ENCODE measurements around the gene SOCS6. TPM values are rescaled to one million over a fixed set of nuclear protein-coding genes. Genes with fewer than 3 reads are reported as not detected.

The SOCS6 gene
- total and polyA plus RNA-seq, 2 of the 13 experiments (the other 11 are each of a cell fraction or from before 2014, with no cell fraction given) = 18.6 to 38.3 TPM

DNA sequence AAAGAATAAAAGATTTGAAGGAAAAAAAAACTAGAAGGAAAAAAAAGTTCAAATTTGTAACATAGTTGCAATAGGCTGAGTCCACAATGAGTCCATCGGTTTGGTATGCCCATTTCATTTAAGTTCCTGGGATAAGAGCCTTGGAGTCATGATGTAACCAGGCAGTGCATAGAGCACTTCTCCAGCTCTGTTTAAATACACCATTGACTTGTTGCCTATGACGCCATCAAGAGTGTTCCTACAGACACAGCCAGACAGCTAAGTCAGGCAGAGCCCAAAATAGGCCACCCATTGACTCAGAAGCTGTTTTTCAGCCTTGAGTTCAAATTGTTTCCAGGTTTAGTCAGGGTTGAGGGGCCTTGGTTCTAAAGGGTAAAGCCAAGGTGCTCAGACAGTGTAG is 44.9 kb downstream of the SOCS6 start (continued):
- TF ChIP-seq, protein P1, sequence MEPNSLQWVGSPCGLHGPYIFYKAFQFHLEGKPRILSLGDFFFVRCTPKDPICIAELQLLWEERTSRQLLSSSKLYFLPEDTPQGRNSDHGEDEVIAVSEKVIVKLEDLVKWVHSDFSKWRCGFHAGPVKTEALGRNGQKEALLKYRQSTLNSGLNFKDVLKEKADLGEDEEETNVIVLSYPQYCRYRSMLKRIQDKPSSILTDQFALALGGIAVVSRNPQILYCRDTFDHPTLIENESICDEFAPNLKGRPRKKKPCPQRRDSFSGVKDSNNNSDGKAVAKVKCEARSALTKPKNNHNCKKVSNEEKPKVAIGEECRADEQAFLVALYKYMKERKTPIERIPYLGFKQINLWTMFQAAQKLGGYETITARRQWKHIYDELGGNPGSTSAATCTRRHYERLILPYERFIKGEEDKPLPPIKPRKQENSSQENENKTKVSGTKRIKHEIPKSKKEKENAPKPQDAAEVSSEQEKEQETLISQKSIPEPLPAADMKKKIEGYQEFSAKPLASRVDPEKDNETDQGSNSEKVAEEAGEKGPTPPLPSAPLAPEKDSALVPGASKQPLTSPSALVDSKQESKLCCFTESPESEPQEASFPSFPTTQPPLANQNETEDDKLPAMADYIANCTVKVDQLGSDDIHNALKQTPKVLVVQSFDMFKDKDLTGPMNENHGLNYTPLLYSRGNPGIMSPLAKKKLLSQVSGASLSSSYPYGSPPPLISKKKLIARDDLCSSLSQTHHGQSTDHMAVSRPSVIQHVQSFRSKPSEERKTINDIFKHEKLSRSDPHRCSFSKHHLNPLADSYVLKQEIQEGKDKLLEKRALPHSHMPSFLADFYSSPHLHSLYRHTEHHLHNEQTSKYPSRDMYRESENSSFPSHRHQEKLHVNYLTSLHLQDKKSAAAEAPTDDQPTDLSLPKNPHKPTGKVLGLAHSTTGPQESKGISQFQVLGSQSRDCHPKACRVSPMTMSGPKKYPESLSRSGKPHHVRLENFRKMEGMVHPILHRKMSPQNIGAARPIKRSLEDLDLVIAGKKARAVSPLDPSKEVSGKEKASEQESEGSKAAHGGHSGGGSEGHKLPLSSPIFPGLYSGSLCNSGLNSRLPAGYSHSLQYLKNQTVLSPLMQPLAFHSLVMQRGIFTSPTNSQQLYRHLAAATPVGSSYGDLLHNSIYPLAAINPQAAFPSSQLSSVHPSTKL (CRISPR knock-in tag; IDR thresholded peaks at IDR 0.05) = peak; percentile 96
- no peak for TF ChIP-seq ESRRA (CRISPR knock-in tag; IDR thresholded peaks at IDR 0.05; ENCODE audit: low read depth)
- TF ChIP-seq, protein P2, sequence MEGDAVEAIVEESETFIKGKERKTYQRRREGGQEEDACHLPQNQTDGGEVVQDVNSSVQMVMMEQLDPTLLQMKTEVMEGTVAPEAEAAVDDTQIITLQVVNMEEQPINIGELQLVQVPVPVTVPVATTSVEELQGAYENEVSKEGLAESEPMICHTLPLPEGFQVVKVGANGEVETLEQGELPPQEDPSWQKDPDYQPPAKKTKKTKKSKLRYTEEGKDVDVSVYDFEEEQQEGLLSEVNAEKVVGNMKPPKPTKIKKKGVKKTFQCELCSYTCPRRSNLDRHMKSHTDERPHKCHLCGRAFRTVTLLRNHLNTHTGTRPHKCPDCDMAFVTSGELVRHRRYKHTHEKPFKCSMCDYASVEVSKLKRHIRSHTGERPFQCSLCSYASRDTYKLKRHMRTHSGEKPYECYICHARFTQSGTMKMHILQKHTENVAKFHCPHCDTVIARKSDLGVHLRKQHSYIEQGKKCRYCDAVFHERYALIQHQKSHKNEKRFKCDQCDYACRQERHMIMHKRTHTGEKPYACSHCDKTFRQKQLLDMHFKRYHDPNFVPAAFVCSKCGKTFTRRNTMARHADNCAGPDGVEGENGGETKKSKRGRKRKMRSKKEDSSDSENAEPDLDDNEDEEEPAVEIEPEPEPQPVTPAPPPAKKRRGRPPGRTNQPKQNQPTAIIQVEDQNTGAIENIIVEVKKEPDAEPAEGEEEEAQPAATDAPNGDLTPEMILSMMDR (CRISPR knock-in tag; IDR thresholded peaks at IDR 0.05) = no peak
- TF ChIP-seq ZNF501 (CRISPR knock-in tag; IDR thresholded peaks at IDR 0.05) = no peak
- TF ChIP-seq, protein P3, sequence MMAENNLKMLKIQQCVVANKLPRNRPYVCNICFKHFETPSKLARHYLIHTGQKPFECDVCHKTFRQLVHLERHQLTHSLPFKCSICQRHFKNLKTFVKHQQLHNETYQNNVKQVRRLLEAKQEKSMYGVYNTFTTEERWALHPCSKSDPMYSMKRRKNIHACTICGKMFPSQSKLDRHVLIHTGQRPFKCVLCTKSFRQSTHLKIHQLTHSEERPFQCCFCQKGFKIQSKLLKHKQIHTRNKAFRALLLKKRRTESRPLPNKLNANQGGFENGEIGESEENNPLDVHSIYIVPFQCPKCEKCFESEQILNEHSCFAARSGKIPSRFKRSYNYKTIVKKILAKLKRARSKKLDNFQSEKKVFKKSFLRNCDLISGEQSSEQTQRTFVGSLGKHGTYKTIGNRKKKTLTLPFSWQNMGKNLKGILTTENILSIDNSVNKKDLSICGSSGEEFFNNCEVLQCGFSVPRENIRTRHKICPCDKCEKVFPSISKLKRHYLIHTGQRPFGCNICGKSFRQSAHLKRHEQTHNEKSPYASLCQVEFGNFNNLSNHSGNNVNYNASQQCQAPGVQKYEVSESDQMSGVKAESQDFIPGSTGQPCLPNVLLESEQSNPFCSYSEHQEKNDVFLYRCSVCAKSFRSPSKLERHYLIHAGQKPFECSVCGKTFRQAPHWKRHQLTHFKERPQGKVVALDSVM (CRISPR knock-in tag; IDR thresholded peaks at IDR 0.05) = peak; percentile 27; the same call in 1 of the 2 replicates
- no peak for TF ChIP-seq ZNF766 (CRISPR knock-in tag; IDR thresholded peaks at IDR 0.05; ENCODE audit: borderline replicate concordance)
- TF ChIP-seq FOXM1 (CRISPR knock-in tag; IDR thresholded peaks at IDR 0.05) = no peak
- TF ChIP-seq PAX8 (CRISPR knock-in tag; IDR thresholded peaks at IDR 0.05; ENCODE audit: borderline replicate concordance) = no peak
- no peak for TF ChIP-seq SRSF4 (IDR thresholded peaks at IDR 0.05; ENCODE audit: low read depth, low read length, poor library complexity, severe bottlenecking)
- no peak for TF ChIP-seq NKX3-1 (CRISPR knock-in tag; IDR thresholded peaks at IDR 0.05)
- no peak for TF ChIP-seq ZNF136 (CRISPR knock-in tag; IDR thresholded peaks at IDR 0.05; ENCODE audit: low read depth)
- peak; percentile 84; the same call in 1 of the 2 replicates for TF ChIP-seq RCOR2 (CRISPR knock-in tag; IDR thresholded peaks at IDR 0.05)
- no peak for TF ChIP-seq PHF8 (CRISPR knock-in tag; IDR thresholded peaks at IDR 0.05)
- TF ChIP-seq, protein P4, sequence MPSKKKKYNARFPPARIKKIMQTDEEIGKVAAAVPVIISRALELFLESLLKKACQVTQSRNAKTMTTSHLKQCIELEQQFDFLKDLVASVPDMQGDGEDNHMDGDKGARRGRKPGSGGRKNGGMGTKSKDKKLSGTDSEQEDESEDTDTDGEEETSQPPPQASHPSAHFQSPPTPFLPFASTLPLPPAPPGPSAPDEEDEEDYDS (CRISPR knock-in tag; IDR thresholded peaks at IDR 0.05) = peak; percentile 78
- TF ChIP-seq, protein P5, sequence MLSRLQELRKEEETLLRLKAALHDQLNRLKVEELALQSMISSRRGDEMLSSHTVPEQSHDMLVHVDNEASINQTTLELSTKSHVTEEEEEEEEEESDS (CRISPR knock-in tag; IDR thresholded peaks at IDR 0.05; ENCODE audit: borderline replicate concordance) = no peak
- no peak for TF ChIP-seq ZSCAN22 (CRISPR knock-in tag; IDR thresholded peaks at IDR 0.05)
- TF ChIP-seq KLF11 (CRISPR knock-in tag; IDR thresholded peaks at IDR 0.05) = no peak
- TF ChIP-seq, protein P6, sequence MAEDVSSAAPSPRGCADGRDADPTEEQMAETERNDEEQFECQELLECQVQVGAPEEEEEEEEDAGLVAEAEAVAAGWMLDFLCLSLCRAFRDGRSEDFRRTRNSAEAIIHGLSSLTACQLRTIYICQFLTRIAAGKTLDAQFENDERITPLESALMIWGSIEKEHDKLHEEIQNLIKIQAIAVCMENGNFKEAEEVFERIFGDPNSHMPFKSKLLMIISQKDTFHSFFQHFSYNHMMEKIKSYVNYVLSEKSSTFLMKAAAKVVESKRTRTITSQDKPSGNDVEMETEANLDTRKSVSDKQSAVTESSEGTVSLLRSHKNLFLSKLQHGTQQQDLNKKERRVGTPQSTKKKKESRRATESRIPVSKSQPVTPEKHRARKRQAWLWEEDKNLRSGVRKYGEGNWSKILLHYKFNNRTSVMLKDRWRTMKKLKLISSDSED (CRISPR knock-in tag; IDR thresholded peaks at IDR 0.05) = no peak
- no peak for TF ChIP-seq XBP1 (CRISPR knock-in tag; IDR thresholded peaks at IDR 0.05)
- TF ChIP-seq ZMYM3 (CRISPR knock-in tag; IDR thresholded peaks at IDR 0.05) = peak; percentile 64; the same call in 1 of the 2 replicates

Measured in HepG2 (cell line).